Glomerular endothelial cell (primary cell): Measurements from ENCODE around the gene GOSR2. TPM values are rescaled to one million over a fixed set of nuclear protein-coding genes. Genes with fewer than 3 reads are reported as not detected.

ENCODE experiments used
- DNase-seq: peaks from one replicate; pipeline ENCODE4 v3.0.0-alpha.2; 2011; ENCODE audit warnings: low read depth, low spot score; ENCODE audit errors: extremely low read depth
- total RNA-seq: library from RNA; depleted of rRNA; stranded (reverse); fragments of >200 nt; gene quantifications from 2 replicates; pipeline ENCODE4 v1.2.3, GENCODE V29; 2015

Gene GOSR2
- total RNA-seq, 1 donor from 2014 or later = 44.5 TPM

DNA sequence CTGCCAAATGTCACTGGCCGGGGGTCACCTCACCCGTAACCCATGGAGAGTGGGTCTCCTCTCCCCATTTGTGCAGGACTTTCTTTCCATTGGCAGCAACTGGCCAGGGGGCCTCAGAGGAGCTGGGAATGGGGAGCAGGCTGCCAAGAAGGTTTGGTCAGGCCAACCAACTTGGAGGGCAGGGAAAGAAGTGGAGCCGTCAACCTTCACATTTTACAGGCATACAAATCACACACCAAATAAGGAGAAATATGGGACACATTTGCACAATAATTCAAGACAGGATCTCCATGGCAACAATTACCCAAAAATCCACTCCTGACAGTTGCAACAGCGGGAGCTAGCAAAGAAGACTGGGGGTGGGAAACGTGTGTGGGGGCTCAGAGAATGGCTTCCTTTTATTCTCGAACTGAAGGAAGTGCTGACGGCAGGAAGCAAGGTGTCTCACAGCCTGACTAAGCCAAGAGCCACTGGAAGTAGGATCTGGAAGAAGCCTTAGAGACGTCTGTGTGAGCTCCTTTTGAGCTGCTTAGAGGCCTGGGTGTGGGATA, 35.2 kb downstream of the GOSR2 start:
- DNase-seq = no peak

DNA sequence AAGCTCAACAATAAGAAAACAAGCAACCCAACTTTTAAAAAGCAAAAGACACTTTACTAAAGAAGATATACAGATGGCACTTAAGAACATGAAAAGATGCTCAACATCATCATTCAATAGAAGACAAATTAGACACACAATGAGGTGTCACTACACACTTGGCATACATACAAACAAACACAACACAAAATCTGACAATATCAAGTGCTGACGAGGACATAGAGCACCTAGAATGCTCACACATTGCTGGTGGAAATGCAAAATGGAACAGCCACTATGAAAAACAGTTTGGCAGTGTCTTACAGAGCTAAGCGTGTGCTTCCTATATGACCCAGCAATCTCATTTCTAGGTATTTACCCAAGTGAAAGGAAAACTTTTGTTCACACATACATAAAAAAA, 37.2 kb downstream of the GOSR2 start:
- no peak for DNase-seq

DNA sequence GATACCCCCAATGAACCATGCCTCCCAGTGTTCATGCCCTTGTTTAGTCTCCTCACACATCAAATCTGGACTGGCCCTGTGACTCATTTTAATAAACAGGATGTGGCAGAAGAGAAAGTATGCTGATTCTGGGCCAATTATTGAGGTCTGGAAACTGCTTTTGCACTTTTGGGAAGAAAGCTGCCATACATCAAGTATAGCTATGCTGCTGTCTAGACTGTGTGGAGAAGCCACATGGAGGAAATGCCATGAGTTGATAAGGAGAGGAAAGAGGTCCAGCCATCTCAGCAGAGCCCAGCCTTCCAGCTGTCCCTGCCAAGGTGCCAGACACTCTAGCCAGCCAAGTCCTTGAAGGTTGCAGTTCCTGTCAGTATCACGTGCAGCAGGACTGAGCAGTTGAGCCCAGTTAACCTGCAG, 39.4 kb downstream of the GOSR2 start:
- no peak for DNase-seq

DNA sequence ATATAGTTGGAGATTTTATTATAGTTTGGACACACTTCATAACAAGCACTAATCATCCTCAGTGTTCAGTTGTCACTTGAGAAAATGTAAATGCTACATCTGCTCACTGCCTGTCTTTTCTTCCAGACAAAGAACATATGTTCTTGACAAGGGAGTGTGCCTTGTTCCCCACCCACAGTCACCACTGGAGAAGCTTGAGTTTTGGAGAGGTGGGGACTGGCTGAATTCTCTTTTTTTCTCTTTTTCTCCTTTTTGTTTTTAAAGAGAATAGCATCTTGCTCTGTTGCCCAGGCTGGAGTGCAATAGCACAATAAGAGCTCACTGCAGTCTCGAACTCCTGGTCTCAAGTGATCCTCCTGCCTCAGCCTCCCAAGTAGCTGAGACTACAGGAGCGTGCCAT, 40.6 kb downstream of the GOSR2 start:
- DNase-seq = no peak

DNA sequence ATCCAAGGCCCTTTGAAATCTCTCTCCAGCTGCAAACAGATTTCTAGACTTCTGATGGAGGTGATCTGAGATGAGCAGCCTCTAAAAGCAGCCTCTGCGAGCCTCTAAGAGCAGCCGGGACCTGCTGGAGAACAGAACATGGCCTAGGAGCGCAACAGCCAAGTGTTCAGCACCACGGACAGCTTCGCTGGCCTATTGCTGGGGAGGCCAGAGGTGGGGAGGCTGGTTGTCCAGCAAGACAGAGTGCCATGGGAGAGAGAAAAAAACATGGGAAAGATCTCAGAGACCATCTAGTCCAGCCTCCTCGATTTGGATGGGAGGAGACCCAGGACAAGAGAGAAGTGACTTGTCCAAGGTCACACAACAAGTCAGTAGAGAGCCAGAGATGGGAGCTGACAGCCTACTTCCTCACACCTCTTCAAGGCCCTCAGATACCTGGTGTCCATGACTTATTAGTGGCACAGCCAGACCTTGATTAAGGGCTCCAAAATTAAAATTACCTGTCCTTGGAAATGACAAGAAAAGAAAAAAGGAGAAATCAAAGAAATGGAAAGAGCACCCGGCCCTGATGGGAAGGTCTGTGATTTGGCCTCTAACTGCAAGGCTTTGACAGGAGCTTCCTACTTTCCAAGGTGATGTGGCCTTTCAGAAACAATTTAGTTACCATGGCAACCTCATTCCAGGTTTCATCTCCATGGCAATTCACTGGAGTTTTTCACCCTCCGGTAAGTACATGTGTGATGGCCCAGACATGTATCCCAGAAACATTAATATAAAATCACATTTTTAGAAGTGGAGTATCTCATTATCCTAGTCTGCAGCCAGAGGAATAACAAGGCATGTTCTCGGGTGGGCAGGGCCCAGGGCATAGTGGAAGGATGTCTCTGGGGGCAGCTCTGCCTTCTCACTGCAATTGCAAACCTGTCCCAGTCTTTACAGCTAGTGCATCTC, 41.6 kb downstream of the GOSR2 start:
- DNase-seq = no peak

DNA sequence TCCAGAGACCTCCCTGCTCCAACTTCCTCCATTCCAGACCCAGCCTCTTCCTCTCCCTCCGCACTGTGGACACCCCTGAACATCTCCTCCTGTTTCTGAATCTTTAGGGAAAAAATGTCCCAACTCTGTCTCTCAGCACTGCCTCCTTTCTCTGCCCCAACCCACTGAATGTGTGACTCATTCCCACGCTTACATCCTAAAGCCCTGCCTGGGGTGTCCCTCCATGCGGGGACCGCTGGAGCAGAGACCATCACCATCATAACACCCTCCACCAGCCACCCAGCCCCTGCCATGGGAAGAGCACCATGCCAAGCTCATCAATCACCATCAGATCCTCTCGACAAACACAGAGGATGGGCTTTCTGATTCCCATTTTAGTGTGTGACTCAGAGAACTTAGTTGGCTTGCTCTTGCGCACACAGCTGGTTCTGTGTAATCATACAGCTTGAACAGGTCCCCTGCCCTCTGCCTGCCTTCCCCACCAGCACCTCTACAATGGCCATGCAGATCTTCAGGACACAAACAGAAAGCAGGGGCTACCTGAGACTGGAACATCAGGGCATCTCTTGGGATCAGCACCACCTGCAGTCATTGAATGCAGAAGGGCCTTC, 45.4 kb downstream of the GOSR2 start:
- DNase-seq = no peak

DNA sequence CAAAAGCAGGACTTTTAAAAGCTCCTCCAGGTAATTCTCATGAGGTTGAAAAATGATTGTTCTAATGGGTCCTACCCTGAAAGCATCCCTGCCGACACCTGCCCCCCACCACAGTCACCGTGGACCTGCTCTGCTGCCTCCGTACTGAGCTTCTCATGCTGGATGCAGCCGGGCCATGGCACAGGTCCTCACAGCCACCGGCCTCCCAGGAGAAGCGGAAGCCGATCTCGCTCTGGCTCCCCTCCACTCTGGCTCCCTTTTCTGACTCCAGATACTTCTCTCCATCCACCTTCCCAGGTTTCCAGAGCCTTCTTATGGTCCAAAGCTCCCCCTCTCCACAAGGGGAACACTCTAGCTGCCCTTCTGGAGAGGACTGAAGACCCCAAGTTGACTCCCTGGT, 45.9 kb downstream of the GOSR2 start:
- no peak for DNase-seq

DNA sequence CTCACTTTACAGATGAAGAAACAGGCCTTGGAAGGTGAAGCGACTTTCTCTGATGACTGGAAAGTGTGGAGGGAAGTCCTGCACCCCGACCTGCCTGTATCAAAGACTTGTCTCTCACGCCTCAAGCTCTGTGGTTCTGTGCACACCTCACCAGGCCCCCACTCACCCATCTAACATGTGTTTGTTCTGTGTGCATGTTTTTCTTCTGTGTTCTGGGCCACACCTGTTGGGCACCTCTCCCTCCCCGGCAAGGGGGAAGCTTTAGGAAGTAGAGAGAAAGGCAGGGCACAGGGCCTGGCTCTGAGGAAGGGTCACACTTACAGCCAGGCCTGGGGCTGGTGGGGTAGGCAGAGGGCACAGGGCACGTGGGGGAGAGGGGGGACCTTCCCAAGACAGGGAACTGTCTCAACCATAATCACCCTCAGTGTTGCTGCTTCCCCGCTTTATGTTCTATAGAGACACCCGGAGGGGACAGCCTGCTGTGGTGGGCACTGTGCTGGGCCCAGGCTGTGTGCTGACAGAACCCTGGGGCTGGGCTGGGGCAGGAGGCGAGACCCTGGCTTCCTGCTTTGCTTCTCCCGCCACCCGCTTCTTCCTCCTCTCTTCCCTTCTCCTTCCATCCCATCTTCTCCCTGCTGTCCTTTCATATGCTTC, 48.8 kb downstream of the GOSR2 start:
- no peak for DNase-seq

DNA sequence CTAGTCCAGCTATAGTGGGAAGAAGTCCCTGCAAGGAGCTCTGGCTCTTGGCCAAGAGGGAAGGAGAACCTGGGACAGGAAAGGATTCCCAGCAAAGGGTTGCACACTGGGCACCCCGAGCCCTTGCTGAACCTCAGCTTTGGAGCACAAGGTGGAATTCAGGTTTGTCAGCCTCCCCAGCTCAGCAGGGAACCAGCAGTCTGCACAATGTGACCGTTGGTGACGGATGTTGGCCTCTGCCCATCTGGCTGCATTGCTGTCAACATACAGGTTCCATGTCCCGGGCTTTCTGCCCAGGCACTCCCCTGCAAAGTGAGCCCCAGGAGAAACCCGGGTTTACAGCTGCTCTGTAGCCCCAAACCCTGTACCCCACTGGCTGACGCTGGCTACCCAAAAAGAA, 49.4 kb downstream of the GOSR2 start:
- DNase-seq = no peak

DNA sequence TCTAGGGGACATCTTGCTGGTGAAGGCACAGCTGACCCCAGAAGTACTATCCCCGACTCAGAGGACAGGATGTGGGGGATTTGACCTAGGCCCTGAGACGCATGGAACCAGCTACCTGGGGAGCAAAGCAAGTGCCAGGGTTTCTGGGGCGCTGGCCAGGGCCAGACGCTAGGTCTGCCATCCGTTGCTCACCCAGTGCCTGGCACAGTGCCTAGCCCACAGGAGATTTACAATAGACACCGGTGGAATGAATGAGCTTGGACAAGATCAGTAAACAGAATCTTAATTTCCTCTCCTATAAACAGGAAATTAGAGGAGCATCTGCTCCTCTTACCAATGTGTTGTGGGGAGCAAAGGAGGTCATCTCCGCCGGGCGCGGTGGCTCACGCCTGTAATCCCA, 51.1 kb downstream of the GOSR2 start:
- no peak for DNase-seq

DNA sequence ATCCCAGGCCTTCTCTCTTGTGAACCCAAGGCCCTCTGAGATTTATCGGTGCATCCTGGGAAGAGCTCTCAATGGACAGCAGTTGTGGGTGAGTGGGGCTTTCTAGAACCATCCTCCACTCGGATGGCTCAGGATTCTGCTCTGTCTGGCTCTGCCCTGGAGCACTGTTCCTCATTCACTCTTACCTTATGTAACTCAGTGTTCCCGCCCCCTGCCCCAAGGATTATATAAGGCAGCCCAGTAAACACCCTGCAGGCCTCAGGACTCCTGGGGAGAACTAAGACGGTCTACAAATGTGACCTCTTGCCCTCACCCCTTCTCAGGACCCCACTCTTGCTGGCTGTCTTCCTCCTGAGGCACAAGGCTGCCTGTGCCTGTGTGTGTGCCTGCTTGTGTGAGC, 52.3 kb downstream of the GOSR2 start:
- no peak for DNase-seq

DNA sequence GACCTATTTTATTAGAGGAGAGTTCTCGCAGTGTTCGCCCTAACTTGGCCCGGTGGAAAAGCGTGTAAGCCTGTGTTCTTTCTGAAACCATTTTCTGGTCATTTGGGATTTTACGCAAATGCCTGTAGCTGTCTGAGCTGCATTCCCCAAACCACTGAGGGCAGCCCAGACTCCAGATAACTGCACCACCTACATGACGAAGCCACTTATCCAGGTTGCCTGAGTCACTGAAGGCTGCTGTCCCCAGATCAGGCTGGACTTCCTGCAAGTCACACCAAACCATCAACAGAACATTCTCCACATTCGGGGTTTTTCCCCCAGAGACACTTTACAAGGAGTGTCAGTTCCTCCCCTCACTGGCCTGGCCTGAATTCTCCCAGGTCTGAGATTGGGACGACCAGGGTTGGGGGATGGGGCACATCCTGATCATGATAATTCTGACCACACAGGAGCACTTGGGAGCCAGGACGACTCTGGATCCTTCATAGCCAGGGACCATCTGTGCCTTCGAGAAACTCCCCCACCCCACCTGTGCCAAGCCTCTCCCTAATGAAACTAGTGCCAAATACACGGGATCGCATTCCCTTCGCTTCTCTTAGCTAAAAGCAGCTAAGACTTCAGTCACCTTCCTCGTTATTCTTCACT, 53.8 kb downstream of the GOSR2 start:
- DNase-seq = no peak

DNA sequence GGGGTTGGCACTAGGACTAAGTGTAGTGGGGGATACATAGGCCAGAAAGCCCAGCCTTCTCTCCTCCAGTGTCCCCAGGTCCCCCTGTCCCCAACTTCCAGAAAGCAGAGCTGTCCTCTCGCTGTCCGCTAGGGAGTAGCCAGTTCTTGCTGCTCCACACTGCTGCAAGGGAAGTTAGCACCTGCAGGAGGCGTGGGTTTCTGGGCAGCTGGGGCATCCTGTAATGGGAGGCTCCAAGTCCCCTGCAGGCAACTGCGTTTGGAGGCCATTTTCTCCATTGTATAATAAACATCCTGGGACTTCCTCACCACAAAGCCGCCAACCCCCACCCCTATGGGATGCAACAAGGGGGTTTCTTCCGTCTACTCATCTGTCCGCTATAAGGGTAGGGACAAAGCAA, 54.4 kb downstream of the GOSR2 start:
- no peak for DNase-seq

DNA sequence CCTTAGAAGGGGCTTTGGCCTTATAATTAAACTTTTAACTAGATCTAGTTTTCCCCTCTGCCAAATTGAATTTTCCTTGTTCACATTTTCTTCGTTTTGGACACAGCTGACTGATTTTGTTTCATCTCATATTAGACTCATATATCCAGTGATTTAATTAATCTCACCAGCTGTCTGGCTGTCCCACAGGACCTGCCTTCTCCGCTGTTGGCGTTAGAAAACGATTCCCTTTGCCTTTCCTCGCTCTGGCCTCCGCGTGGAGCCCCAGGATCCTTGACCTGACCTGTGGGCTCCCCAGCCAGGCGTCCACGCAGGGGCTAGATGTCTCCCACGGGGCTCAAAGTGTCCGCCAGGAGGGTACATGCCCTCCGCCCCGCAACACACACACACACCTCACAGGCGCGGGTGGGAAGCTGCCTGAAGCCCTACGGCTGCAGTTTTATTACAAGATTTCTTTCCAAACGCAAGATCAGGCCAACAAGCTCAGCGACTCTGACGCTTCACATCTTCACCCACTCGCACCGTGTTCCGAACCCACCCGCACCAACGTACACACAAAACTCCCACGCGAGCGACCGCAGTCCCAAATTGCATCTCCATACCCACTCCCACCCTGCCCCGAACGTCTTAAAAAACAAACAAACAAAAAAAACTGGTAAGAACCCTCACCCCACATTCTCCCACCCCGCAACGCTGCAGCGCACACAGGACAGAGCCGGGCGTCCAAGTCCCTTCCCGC, 55.0 kb downstream of the GOSR2 start:
- no peak for DNase-seq

DNA sequence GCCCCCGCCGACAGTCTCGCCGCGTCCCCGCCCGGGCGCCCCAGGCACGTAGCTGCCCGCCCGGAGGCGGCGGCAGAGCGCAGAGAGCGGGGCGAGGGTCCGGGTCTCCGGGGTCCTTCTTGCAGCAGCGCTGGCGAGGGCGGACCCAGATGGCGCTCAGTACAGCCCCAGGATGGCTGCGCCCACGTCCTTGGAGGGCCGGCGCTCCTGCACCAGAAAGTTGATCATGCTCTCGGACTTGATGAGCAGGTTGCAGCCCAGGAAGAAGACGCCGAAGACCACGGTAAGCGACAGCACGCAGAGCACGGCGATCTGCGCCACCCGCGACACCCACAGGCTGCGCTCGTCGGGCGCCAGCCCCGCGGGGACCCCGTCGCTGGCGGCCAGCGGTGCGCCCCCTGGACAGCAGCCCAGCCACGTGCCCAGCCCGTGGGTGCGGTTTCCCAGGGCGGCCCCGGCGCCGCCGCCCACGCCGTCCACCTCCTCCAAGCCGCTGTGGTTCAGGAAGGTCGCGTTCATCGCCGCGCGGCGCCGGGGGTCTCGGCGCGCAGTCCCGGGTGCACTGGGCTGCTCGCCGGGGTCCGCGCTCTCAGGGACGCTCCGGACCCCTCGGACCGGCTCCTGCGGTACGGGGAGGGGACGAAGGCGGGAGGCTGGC, 55.7 kb downstream of the GOSR2 start:
- no peak for DNase-seq

DNA sequence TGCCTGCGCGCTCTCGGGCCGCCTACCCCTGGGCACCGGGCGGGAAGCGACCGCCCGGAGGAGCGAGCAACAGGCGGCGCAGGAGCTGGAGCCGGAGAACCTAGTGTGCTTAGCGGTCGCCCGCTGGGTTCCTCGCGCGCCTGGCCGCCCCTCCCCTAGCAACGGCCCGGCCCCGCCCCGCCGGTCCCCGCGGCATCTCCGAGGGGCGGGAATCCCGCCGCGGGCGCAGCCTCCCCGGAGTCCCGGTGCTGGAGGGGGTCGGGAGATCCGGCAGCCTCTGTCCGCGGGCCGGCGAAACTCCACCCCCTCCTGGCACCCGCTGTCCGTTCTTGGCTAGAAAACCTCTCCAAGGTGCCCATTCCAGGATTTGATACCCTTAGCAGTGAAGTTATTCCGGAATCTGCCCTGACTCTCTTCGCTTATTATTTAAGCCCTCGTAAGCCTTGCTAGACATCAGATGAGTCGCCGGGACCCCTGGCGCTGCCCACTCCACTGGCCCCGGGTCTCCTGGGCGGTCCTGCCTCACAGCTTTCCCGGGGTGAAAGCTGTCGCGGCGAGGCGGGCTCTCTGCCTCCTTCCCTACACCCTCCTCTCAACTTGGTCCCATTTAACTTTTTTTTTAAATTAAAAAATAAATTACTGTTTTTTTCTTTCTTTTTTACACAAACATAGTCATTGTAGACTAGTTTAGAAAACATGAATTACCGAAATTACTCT, 56.3 kb downstream of the GOSR2 start, which contains the start of gene RPRML:
Gene RPRML (minus strand): TSS at position 107 of the 717 bp plus-strand sequence. CDS start 246 bp downstream, outside the sequence.
- no peak for DNase-seq

DNA sequence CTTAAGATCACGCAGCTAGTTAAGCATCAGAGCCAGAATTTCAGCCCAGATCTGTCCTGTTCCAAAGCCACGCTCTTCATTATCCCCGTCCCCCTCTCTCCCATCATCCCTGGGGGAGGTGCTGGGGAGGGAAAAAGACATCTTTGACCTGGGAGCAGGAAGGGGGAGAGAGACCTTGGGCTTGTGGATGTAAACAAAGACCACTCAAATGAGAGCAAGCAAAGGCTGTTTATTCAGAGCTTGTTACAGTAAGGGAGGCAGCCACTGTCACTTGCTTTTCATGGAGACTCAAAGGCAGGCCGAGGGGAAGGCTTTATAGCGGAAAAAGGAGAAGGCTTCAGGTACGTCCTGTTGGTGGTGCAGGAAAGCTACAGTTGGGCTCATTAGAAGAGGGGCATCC, 59.6 kb downstream of the GOSR2 start:
- no peak for DNase-seq

DNA sequence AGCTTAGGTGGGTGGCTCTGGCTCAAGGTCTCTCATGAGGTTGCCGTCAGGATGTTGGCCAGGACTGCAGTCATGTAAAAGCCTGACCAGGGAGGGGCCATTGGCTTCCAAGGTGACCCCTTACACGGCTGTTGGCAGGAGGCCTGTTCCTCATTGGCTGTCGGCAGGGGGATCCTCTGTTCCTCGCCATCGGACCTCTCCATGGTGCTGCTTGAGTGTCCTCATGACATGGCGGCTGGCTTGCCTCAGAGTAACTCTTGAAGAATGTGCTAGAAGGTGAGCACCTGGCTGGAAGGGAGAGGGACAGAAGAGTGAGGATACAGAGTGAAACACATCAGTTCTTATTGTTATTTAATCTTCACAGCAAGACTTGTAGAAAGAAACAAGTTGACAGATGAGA, 60.8 kb downstream of the GOSR2 start:
- DNase-seq = no peak

DNA sequence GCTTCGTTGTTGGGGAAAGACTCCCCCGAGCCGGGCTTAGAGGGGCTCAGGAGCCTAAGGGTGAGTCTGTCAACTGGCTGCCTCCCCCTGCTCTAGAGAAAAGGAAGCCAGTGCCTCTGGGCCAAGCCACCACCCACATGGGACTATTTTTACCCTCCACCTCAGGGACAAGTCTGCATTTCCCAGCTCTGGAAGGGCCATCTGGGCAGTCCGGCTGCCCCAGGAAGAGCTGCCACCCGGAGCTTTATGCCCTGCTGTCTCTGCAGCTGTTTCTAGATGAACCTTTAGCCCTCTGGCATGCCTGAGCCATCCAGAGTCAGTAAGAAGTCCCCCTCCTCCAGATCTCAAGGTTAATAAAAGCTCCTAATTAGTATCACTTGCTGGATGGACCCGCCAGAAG, 61.4 kb downstream of the GOSR2 start:
- DNase-seq = no peak
